HEK293 (cell line): ENCODE measurements around the gene SLC16A7.

Experiments used
- CTCF ChIA-PET: fragments of 350-600 bp; formaldehyde crosslinking; extraction: SDS; loops from one replicate; lab custom pipeline; 2021; ENCODE audit warnings: antibody characterized with exemption; lab: Yijun Ruan, JAX
- POLR2A ChIA-PET: fragments of 300-600 bp; formaldehyde crosslinking; extraction: SDS; loops from one replicate; lab custom pipeline; 2020; ENCODE audit warnings: antibody characterized with exemption, inconsistent platforms; lab: Yijun Ruan, JAX
- H3K27ac ChIP-seq: fragments of 200-500 bp; sonication (Bioruptor generic); 2 replicates; pipeline ENCODE4 v1.5.1; 2014; ENCODE audit warnings: low read depth, low read length, control low read depth, inconsistent platforms; ENCODE audit errors: extremely low read depth
- H3K36me3 ChIP-seq, 2 experiments: fragments of 200-500 bp in 1 of 2; sonication (Bioruptor generic) in 1 of 2; 1 replicate in 1 of 2; 2 replicates in 1 of 2; pipeline ENCODE4 v1.5.1; 2014 to 2017; ENCODE audit warnings: inconsistent platforms in 2 of 2, low read length in 2 of 2; ENCODE audit not compliant: control insufficient read depth in 2 of 2, insufficient read depth in 1 of 2
- H3K4me1 ChIP-seq: fragments of 200-500 bp; sonication (Bioruptor generic); 2 replicates; pipeline ENCODE4 v1.5.1; 2014; ENCODE audit warnings: mild to moderate bottlenecking, low read length, inconsistent platforms; ENCODE audit not compliant: control insufficient read depth, insufficient read depth
- H3K4me3 ChIP-seq: 2 replicates; pipeline ENCODE4 v1.5.1; 2011; ENCODE audit warnings: low read depth, mild to moderate bottlenecking, control low read depth, low read length, moderate library complexity
- H3K9me3 ChIP-seq: fragments of 200-500 bp; sonication (Bioruptor generic); 2 replicates; pipeline ENCODE4 v1.5.1; 2014; ENCODE audit warnings: low read depth, low read length, inconsistent platforms; ENCODE audit not compliant: control insufficient read depth, insufficient read depth
- BCL6B ChIP-seq: fragments of 450-650 bp; formaldehyde crosslinking; IDR thresholded peaks from 2 replicates; pipeline ENCODE4 v1.5.1; 2017; ENCODE audit warnings: missing biosample characterization, missing genetic modification characterization
- KLF17 ChIP-seq: fragments of 450-650 bp; formaldehyde crosslinking; IDR thresholded peaks from 2 replicates; pipeline ENCODE4 v1.5.1; 2016; ENCODE audit warnings: missing biosample characterization, missing genetic modification characterization
- KLF9 ChIP-seq: fragments of 450-650 bp; formaldehyde crosslinking; IDR thresholded peaks from 2 replicates; pipeline ENCODE4 v1.5.1; 2016; ENCODE audit warnings: missing biosample characterization, missing genetic modification characterization, low read depth
- MZF1 ChIP-seq: fragments of 450-650 bp; formaldehyde crosslinking; IDR thresholded peaks from 2 replicates; pipeline ENCODE4 v1.5.1; 2017; ENCODE audit warnings: missing biosample characterization, missing genetic modification characterization, borderline replicate concordance
- RBAK ChIP-seq: fragments of 450-650 bp; formaldehyde crosslinking; IDR thresholded peaks from 2 replicates; pipeline ENCODE4 v1.5.1; 2016; ENCODE audit warnings: missing biosample characterization, missing genetic modification characterization
- ZNF184 ChIP-seq: fragments of 450-650 bp; IDR thresholded peaks from 2 replicates; pipeline ENCODE4 v1.5.1; 2018; ENCODE audit warnings: missing biosample characterization, mild to moderate bottlenecking, missing genetic modification characterization
- ZNF366 ChIP-seq: fragments of 450-650 bp; formaldehyde crosslinking; conservative IDR thresholded peaks from 2 replicates; pipeline ENCODE4 v1.5.1; 2016; ENCODE audit warnings: missing biosample characterization, missing genetic modification characterization
- ZNF404 ChIP-seq: fragments of 450-650 bp; formaldehyde crosslinking; IDR thresholded peaks from 2 replicates; pipeline ENCODE4 v1.5.1; 2017; ENCODE audit warnings: missing biosample characterization, missing genetic modification characterization
- ZNF521 ChIP-seq: fragments of 450-650 bp; formaldehyde crosslinking; IDR thresholded peaks from 2 replicates; pipeline ENCODE4 v1.5.1; 2017; ENCODE audit warnings: missing biosample characterization, mild to moderate bottlenecking, missing genetic modification characterization
- ZNF600 ChIP-seq: fragments of 450-650 bp; formaldehyde crosslinking; IDR thresholded peaks from 2 replicates; pipeline ENCODE4 v1.5.1; 2016; ENCODE audit warnings: missing biosample characterization, missing genetic modification characterization
- ZNF621 ChIP-seq: fragments of 450-650 bp; formaldehyde crosslinking; IDR thresholded peaks from 2 replicates; pipeline ENCODE4 v1.5.1; 2017; ENCODE audit warnings: missing biosample characterization, missing genetic modification characterization
- ZNF654 ChIP-seq: fragments of 450-650 bp; formaldehyde crosslinking; IDR thresholded peaks from 2 replicates; pipeline ENCODE4 v1.5.1; 2016; ENCODE audit warnings: low read depth, missing biosample characterization, missing genetic modification characterization
- ZNF658 ChIP-seq: fragments of 450-650 bp; formaldehyde crosslinking; IDR thresholded peaks from 2 replicates; pipeline ENCODE4; 2016; ENCODE audit warnings: missing biosample characterization, missing genetic modification characterization
- ZNF677 ChIP-seq: fragments of 450-650 bp; IDR thresholded peaks from 2 replicates; pipeline ENCODE4 v1.5.0; 2018; ENCODE audit warnings: missing biosample characterization, mild to moderate bottlenecking, missing genetic modification characterization, moderate library complexity
- ZNF701 ChIP-seq: fragments of 450-650 bp; formaldehyde crosslinking; IDR thresholded peaks from 2 replicates; pipeline ENCODE4 v1.5.1; 2016; ENCODE audit warnings: missing biosample characterization, missing genetic modification characterization
- TF ChIP-seq, protein P1 (sequence below): fragments of 450-650 bp; formaldehyde crosslinking; IDR thresholded peaks from 2 replicates; pipeline ENCODE4 v1.5.1; 2016; ENCODE audit warnings: missing biosample characterization, missing genetic modification characterization
- TF ChIP-seq, protein P2 (sequence below): fragments of 450-650 bp; formaldehyde crosslinking; IDR thresholded peaks from 2 replicates; pipeline ENCODE4 v1.5.1; 2016; ENCODE audit warnings: missing biosample characterization, missing genetic modification characterization

The SLC16A7 gene

GRCh38 chr12:59803735-59804134, 207.9 kb downstream of the SLC16A7 start:
- POLR2A ChIA-PET, result no interaction called here
- no peak overlapping the region for H3K27ac ChIP-seq
- CTCF ChIA-PET, result no interaction called here
- TF ChIP-seq, protein P1, sequence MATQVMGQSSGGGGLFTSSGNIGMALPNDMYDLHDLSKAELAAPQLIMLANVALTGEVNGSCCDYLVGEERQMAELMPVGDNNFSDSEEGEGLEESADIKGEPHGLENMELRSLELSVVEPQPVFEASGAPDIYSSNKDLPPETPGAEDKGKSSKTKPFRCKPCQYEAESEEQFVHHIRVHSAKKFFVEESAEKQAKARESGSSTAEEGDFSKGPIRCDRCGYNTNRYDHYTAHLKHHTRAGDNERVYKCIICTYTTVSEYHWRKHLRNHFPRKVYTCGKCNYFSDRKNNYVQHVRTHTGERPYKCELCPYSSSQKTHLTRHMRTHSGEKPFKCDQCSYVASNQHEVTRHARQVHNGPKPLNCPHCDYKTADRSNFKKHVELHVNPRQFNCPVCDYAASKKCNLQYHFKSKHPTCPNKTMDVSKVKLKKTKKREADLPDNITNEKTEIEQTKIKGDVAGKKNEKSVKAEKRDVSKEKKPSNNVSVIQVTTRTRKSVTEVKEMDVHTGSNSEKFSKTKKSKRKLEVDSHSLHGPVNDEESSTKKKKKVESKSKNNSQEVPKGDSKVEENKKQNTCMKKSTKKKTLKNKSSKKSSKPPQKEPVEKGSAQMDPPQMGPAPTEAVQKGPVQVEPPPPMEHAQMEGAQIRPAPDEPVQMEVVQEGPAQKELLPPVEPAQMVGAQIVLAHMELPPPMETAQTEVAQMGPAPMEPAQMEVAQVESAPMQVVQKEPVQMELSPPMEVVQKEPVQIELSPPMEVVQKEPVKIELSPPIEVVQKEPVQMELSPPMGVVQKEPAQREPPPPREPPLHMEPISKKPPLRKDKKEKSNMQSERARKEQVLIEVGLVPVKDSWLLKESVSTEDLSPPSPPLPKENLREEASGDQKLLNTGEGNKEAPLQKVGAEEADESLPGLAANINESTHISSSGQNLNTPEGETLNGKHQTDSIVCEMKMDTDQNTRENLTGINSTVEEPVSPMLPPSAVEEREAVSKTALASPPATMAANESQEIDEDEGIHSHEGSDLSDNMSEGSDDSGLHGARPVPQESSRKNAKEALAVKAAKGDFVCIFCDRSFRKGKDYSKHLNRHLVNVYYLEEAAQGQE (tag by site-specific recombination), result no peak
- TF ChIP-seq ZNF600 (no peak), KLF17 (tag by site-specific recombination) (no peak), ZNF184 (tag by site-specific recombination) (no peak), RBAK (tag by site-specific recombination) (no peak), BCL6B (tag by site-specific recombination) (no peak), ZNF366 (tag by site-specific recombination) (no peak), ZNF658 (tag by site-specific recombination) (no peak), ZNF521 (no peak), MZF1 (no peak), ZNF621 (tag by site-specific recombination) (no peak)
- TF ChIP-seq, protein P2, sequence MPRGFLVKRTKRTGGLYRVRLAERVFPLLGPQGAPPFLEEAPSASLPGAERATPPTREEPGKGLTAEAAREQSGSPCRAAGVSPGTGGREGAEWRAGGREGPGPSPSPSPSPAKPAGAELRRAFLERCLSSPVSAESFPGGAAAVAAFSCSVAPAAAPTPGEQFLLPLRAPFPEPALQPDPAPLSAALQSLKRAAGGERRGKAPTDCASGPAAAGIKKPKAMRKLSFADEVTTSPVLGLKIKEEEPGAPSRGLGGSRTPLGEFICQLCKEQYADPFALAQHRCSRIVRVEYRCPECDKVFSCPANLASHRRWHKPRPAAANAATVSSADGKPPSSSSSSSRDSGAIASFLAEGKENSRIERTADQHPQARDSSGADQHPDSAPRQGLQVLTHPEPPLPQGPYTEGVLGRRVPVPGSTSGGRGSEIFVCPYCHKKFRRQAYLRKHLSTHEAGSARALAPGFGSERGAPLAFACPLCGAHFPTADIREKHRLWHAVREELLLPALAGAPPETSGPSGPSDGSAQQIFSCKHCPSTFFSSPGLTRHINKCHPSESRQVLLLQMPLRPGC (tag by site-specific recombination), result no peak
- H3K9me3 ChIP-seq, result no peaks in the 10 kb centered on the region
- H3K4me1 ChIP-seq, result no peaks in the 10 kb centered on the region
- H3K36me3 ChIP-seq, result no peaks in the 10 kb centered on the region
- H3K4me3 ChIP-seq, result no peak overlapping the region

GRCh38 chr12:59808317-59808910, 212.6 kb downstream of the SLC16A7 start:
- Histone ChIP-seq H3K27ac (no peak overlapping the region), H3K36me3 (no peaks in the 10 kb centered on the region), H3K4me3 (no peak overlapping the region), H3K4me1 (no peaks in the 10 kb centered on the region), H3K9me3 (no peaks in the 10 kb centered on the region)
- POLR2A ChIA-PET, result no interaction called here
- TF ChIP-seq ZNF677 (tag by site-specific recombination) (no peak), ZNF654 (peak; percentile 14; the same call in 1 of the 2 replicates), MZF1 (no peak)
- CTCF ChIA-PET, result interaction anchor here (0.6 to 1.5 kb wide), 8 partner anchors 9 to 1519 kb away, joined by 3 to 5 read pairs (median 4); no protein-coding TSS in a partner anchor

DNA sequence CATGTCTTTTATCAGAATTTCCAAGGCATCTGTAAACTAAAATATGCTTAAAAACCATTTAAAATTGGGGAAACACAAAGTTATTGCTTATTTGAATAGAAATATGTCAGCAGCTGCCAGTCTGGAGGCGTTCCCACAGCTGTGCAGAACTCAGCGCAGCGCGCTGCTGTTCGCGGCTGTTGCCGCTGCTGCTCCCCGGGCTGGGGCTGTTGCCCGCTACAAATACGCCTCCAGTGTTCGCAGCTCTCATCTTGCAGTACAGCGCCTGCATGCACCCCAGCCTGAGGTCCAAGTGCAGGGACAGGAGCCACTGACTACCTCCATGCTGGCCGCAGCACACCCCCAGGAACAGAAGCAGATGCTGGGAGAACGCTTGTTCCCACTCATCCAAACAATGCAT, 216.2 kb downstream of the SLC16A7 start:
- ChIA-PET CTCF (interaction anchor here (0.7 kb wide), 1 partner anchor 625 kb away, joined by 3 read pairs; no protein-coding TSS in a partner anchor), POLR2A (no interaction called here)
- no peak overlapping the region for H3K4me3 ChIP-seq
- H3K4me1 ChIP-seq, result no peaks in the 10 kb centered on the region
- H3K9me3 ChIP-seq, result no peaks in the 10 kb centered on the region
- TF ChIP-seq ZNF404, result no peak
- TF ChIP-seq KLF9, result no peak
- TF ChIP-seq ZNF701, result no peak
- TF ChIP-seq, all 188 proteins: peak for 0
- no peaks in the 10 kb centered on the region for H3K36me3 ChIP-seq
- no peak overlapping the region for H3K27ac ChIP-seq
